HG03280 (cell line): ENCODE results near the gene LRGUK.

ENCODE experiments used
- ATAC-seq: cut with Tn5 transposase; IDR thresholded peaks from one replicate; pipeline ENCODE4 v1.9.1; 2021; ENCODE audit warnings: mild to moderate bottlenecking, moderate library complexity; ENCODE audit not compliant: unreplicated experiment

The LRGUK gene

GRCh38 chr7:134298902-134299683 is 172.0 kb downstream of the LRGUK start:
- ATAC-seq: no peak

- ATAC-seq: no peak
Measured at GRCh38 chr7:134300988-134301387, 173.8 kb downstream of the LRGUK start.

- ATAC-seq: no peak
Measured at GRCh38 chr7:134301592-134301991, 174.5 kb downstream of the LRGUK start.

GRCh38 chr7:134302120-134302519 is 175.0 kb downstream of the LRGUK start:
- no peak for ATAC-seq

GRCh38 chr7:134307320-134307719 is 180.2 kb downstream of the LRGUK start:
- no peak for ATAC-seq

- no peak for ATAC-seq
Measured at GRCh38 chr7:134308548-134308947, 181.4 kb downstream of the LRGUK start.

- no peak for ATAC-seq
Measured at GRCh38 chr7:134311807-134312206, 184.7 kb downstream of the LRGUK start.

- ATAC-seq: no peak
Measured at GRCh38 chr7:134312717-134313116, 185.6 kb downstream of the LRGUK start.

- no peak for ATAC-seq
Measured at GRCh38 chr7:134313543-134313942, 186.4 kb downstream of the LRGUK start.
